Kidney epithelial cell (primary cell): Measurements from ENCODE around the gene GPR157. TPM values are rescaled to one million over a fixed set of nuclear protein-coding genes. Genes with fewer than 3 reads are reported as not detected.

Source experiments
- DNase-seq: peaks from one replicate; pipeline ENCODE4 v3.0.0-alpha.2; 2010; ENCODE audit warnings: low read depth
- H3K27me3 ChIP-seq: 2 replicates; pipeline ENCODE4 v1.6.0; 2011; ENCODE audit warnings: low read length; ENCODE audit not compliant: control insufficient read depth, insufficient read depth
- H3K36me3 ChIP-seq: 2 replicates; pipeline ENCODE4 v1.5.1; 2011; ENCODE audit warnings: low read length; ENCODE audit not compliant: control insufficient read depth, insufficient read depth
- H3K4me3 ChIP-seq: 2 replicates; pipeline ENCODE4 v1.5.1; 2011; ENCODE audit warnings: low read depth, mild to moderate bottlenecking, control low read depth, low read length
- total RNA-seq: library from RNA; depleted of rRNA; stranded (reverse); fragments of >200 nt; gene quantifications from 2 replicates; pipeline ENCODE4 v1.2.3, GENCODE V29; 2015
- TF ChIP-seq, protein P1 (sequence below): IDR thresholded peaks from 2 replicates; pipeline ENCODE4 v1.5.1; 2011; ENCODE audit warnings: mild to moderate bottlenecking, moderate library complexity, low read length, control low read depth, inconsistent platforms; ENCODE audit not compliant: insufficient read depth, poor library complexity, severe bottlenecking

Gene GPR157
- total RNA-seq, 1 donor from 2014 or later, result 6.4 TPM

- DNase-seq, result no peak
- Histone ChIP-seq H3K36me3 (no peaks in the 10 kb centered on the region), H3K27me3 (no peaks in the 10 kb centered on the region), H3K4me3 (no peak overlapping the region)
- TF ChIP-seq, protein P1, sequence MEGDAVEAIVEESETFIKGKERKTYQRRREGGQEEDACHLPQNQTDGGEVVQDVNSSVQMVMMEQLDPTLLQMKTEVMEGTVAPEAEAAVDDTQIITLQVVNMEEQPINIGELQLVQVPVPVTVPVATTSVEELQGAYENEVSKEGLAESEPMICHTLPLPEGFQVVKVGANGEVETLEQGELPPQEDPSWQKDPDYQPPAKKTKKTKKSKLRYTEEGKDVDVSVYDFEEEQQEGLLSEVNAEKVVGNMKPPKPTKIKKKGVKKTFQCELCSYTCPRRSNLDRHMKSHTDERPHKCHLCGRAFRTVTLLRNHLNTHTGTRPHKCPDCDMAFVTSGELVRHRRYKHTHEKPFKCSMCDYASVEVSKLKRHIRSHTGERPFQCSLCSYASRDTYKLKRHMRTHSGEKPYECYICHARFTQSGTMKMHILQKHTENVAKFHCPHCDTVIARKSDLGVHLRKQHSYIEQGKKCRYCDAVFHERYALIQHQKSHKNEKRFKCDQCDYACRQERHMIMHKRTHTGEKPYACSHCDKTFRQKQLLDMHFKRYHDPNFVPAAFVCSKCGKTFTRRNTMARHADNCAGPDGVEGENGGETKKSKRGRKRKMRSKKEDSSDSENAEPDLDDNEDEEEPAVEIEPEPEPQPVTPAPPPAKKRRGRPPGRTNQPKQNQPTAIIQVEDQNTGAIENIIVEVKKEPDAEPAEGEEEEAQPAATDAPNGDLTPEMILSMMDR, result no peak
Measured at GRCh38 chr1:9105336-9105867, 23.5 kb downstream of the GPR157 start.

DNA sequence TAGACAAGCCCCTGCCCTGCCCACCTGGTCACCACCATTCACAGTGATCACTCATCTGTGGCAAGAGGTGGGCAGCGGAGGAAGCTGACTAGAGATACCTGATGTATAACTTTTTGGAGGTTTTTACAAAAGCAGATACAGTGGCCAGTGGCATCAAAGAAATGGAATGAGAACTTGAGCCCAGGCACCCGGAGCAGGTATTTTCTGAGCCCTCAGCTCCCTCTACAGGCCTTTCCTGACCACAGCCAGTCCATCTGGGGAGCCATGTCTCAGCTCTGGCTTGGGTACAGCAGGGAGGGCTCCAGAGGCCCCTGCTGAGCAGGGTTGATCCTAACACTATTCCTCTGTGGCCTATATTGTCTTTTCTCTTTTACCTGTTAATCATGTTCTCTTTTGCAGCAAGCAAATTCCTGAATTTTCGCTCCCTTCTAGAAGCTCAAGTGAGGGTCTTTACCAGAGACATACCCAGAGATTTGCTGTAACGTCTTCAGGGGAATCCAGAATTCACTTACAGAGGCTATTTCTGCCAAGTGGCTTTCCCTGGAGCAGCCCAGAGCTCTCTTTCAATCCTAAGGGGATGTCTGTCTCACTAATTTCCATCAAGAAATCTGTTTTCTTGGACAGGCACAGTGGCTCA is 27.3 kb downstream of the GPR157 start:
- no peak for DNase-seq
- Histone ChIP-seq H3K27me3 (no peaks in the 10 kb centered on the region), H3K4me3 (no peak overlapping the region), H3K36me3 (no peaks in the 10 kb centered on the region)
- TF ChIP-seq, protein P1, result peak; percentile 91

DNA sequence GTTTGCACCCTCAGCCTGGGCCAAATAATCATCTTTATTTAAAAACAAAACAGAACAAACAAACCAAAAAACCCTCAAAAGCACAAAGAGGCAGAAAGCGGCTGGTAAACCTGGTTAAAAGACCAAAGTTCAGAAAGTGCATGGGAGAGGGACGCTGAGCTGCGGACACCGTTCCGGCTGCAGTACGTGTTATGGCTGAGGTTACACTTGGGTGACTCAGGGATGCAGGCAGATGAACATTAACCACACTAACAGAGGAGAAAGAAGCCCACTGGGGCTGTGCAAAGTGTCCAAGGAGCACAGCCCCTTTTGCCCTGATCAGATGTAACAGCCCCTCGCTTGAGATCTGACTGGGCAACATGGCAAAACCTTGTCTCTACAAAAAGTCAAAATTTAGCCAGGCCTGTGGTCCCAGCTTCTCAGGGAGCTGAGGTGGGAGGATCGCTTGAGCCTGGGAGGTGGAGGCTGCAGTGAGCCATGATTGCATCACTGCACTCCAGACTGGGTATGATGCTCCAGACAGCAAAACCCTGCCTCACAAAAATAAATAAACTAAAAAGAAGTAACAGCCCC is 28.3 kb downstream of the GPR157 start:
- H3K4me3 ChIP-seq, result no peak overlapping the region
- DNase-seq, result no peak
- H3K27me3 ChIP-seq, result no peaks in the 10 kb centered on the region
- TF ChIP-seq, protein P1, result no peak
- no peaks in the 10 kb centered on the region for H3K36me3 ChIP-seq

DNA sequence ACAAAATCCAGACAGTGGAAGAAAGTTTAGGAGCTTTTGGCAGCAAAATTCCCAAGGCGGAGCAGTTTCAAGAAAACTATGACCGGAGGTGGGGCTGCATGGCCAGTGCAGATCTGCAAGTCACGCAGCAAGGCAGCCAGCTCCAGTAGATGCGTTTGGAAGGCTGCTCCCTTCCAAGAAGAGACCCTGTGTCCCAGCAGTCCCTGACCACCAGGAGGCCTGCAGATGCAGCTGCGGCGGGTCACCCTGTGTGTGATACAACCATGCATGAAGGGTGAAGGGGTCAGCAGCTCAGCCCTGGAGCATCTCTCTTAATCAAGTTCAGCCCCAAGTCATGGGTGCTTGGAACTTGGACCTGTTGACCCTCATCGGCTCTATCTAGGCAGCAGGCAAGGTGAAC is 29.3 kb downstream of the GPR157 start:
- DNase-seq, result no peak
- Histone ChIP-seq H3K36me3 (no peaks in the 10 kb centered on the region), H3K4me3 (no peak overlapping the region), H3K27me3 (no peaks in the 10 kb centered on the region)
- TF ChIP-seq, protein P1, result no peak

DNA sequence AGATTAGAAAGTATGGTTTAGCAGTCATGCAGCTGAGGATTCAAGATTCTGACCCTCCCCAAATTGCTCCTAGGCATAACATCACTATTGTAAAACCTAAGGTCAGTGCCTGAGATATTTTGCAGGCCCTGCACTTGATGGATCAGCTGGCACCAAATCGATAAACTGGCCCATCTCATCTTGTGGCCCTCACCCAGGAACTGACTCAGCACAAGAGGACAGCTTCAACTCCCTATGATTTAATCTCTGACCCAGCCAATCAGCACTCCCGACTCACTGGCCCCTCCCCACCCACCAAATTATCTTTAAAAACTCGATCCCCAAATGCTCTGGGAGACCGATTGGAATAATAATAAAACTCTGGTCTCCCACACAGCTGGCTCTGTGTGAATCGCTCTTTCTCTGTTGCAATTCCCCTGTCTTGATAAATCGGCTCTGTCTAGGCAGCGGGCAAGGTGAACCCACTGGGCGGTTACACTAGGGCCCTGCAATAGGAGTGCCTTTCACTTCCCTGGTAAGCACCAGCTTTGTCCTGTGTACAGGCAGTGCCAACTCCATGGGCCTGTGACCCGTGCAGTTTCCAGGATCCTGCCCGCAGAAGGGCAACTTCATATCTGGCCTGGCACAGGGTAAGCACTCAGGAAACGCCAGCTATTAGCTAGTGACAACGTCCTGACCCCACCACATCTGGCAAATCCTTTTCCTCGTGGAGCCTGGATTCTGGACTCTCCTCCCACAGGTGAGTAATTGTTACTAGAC is 30.8 kb downstream of the GPR157 start:
- no peak overlapping the region for H3K4me3 ChIP-seq
- no peak for DNase-seq
- TF ChIP-seq, protein P1, result no peak
- no peaks in the 10 kb centered on the region for H3K36me3 ChIP-seq
- H3K27me3 ChIP-seq, result no peaks in the 10 kb centered on the region
